HG03097 (cell line): ENCODE data around the gene HCLS1.
"Not testable (repeated sequence)": the region's sequence is repeated elsewhere in the genome, so short reads cannot be mapped to it uniquely, and the experiment has no call there.

Experiments
- ATAC-seq: cut with Tn5 transposase; IDR thresholded peaks from one replicate; pipeline ENCODE4 v1.9.1; 2021; ENCODE audit not compliant: unreplicated experiment, low FRiP score

The HCLS1 gene

GRCh38 chr3:121601212-121601812 is 59.4 kb downstream of the HCLS1 start:
- no peak for ATAC-seq

- ATAC-seq = not testable (repeated sequence)
These were observed 60.8 kb downstream of the HCLS1 start for GRCh38 chr3:121599900-121600299.

GRCh38 chr3:121598564-121598963 is 62.1 kb downstream of the HCLS1 start:
- no peak for ATAC-seq

- ATAC-seq = no peak
These were observed 64.8 kb downstream of the HCLS1 start for GRCh38 chr3:121595765-121596406.

- ATAC-seq = no peak
These were observed 65.9 kb downstream of the HCLS1 start for GRCh38 chr3:121594850-121595249.

GRCh38 chr3:121593806-121594205 is 66.9 kb downstream of the HCLS1 start:
- not testable (repeated sequence) for ATAC-seq

- no peak for ATAC-seq
These were observed 67.6 kb downstream of the HCLS1 start, which contains the start of gene FBXO40 for GRCh38 chr3:121592856-121593702. TSS of gene FBXO40 (plus strand) at chr3:121593379. CDS start at chr3:121620576, 27,197 bp downstream.

- ATAC-seq = no peak
These were observed 76.3 kb downstream of the HCLS1 start for GRCh38 chr3:121584418-121584817.

- ATAC-seq = no peak
These were observed 79.0 kb downstream of the HCLS1 start for GRCh38 chr3:121581691-121582090.
